Measurements from ENCODE around the gene MPP1.

GRCh38 chrX:154813801-154814200, 8.5 kb upstream of the MPP1 start:
- TF ChIP-seq POLR2A (IDR thresholded peaks at IDR 0.05; ENCODE audit: low read depth, low read length) (no peak), EZH2 (IDR thresholded peaks at IDR 0.05; ENCODE audit: borderline replicate concordance, low read depth, low read length, severe bottlenecking) (no peak)
- TF ChIP-seq, protein P1, sequence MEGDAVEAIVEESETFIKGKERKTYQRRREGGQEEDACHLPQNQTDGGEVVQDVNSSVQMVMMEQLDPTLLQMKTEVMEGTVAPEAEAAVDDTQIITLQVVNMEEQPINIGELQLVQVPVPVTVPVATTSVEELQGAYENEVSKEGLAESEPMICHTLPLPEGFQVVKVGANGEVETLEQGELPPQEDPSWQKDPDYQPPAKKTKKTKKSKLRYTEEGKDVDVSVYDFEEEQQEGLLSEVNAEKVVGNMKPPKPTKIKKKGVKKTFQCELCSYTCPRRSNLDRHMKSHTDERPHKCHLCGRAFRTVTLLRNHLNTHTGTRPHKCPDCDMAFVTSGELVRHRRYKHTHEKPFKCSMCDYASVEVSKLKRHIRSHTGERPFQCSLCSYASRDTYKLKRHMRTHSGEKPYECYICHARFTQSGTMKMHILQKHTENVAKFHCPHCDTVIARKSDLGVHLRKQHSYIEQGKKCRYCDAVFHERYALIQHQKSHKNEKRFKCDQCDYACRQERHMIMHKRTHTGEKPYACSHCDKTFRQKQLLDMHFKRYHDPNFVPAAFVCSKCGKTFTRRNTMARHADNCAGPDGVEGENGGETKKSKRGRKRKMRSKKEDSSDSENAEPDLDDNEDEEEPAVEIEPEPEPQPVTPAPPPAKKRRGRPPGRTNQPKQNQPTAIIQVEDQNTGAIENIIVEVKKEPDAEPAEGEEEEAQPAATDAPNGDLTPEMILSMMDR (IDR thresholded peaks at IDR 0.05; ENCODE audit: extremely low read depth in 1 of 2, insufficient read depth in 1 of 2, low read depth in 1 of 2, low read length in 2 of 2): no peak
